HG03135 (cell line): ENCODE measurements around the gene RNF11.

Experiments used
- ATAC-seq: cut with Tn5 transposase; IDR thresholded peaks from one replicate; pipeline ENCODE4 v1.9.1; 2021; ENCODE audit warnings: mild to moderate bottlenecking, moderate library complexity; ENCODE audit not compliant: unreplicated experiment

RNF11 gene

GRCh38 chr1:51311826-51312225 lies 75.8 kb downstream of the RNF11 start:
- no peak for ATAC-seq

GRCh38 chr1:51312718-51313117 lies 76.6 kb downstream of the RNF11 start:
- ATAC-seq = no peak

GRCh38 chr1:51313268-51313852 lies 77.3 kb downstream of the RNF11 start:
- ATAC-seq = no peak

- ATAC-seq = no peak
These were observed 78.1 kb downstream of the RNF11 start for GRCh38 chr1:51313961-51314777.

GRCh38 chr1:51314974-51315373 lies 78.9 kb downstream of the RNF11 start:
- no peak for ATAC-seq

- ATAC-seq = no peak
These were observed 80.2 kb downstream of the RNF11 start for GRCh38 chr1:51316113-51316845.

GRCh38 chr1:51316846-51317120 lies 80.7 kb downstream of the RNF11 start:
- ATAC-seq = no peak

- ATAC-seq = no peak
These were observed 81.7 kb downstream of the RNF11 start for GRCh38 chr1:51317798-51318197.

- ATAC-seq = no peak
These were observed 85.2 kb downstream of the RNF11 start for GRCh38 chr1:51320967-51321923.

GRCh38 chr1:51321924-51322280 lies 85.8 kb downstream of the RNF11 start:
- no peak for ATAC-seq

GRCh38 chr1:51322417-51323101 lies 86.5 kb downstream of the RNF11 start:
- ATAC-seq = no peak
